Spleen (tissue), 7 donors: ENCODE measurements around the gene ADD1.

Experiments used
- POLR2A ChIP-seq, 3 donors: fragments of 450-650 bp; IDR thresholded peaks; one replicate each; pipeline ENCODE4 v1.5.1; 2017; ENCODE audit warnings: antibody characterized with exemption in 3 of 3, mild to moderate bottlenecking in 1 of 3
- POLR2AphosphoS5 ChIP-seq, 3 donors: sonication (generic); formaldehyde crosslinking; IDR thresholded peaks; one replicate each; pipeline ENCODE4 v1.5.1; 2017; ENCODE audit warnings: antibody characterized with exemption in 3 of 3
- TF ChIP-seq, protein P1 (sequence below), 11 experiments: fragments of 200-600 bp in 7 of 11; fragments of 450-650 bp in 4 of 11; sonication (generic) in 4 of 11; IDR thresholded peaks in 8 of 11; conservative IDR thresholded peaks in 3 of 11; 1 replicate in 7 of 11; 2 replicates in 4 of 11; pipeline versions ENCODE4 v1.4.0 to v1.8.0; 2016 to 2021; ENCODE audit warnings: antibody characterized with exemption in 11 of 11, inconsistent platforms in 4 of 11, mild to moderate bottlenecking in 1 of 11
- donor health status: DM: no; HTN: no; CAD: no; lungs with moderate emphysema.
- donor health status: DM: no; HTN: no; CAD: no.
- donor health status: DM: no; HTN: no; CAD: no.

DNA sequence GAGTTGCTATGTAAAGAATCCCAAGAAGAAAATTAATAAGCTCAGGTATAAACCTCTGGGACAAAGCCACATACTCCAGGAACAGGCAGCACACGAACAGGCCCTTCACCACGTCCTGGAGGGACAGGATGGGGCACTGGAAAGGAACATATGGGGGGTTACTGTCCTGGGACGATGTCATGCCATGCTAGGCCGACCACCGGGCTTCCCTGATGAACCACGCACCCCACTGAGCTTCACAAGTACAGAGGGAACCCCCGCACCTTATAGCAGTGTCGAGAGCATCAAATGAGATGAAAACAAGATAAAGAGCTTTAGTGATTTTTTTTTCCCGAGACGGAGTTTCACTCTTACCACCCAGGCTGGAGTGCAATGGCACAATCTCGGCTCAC is 100.4 kb downstream of the ADD1 start:
- TF ChIP-seq POLR2AphosphoS5 (IDR thresholded peaks at IDR 0.05) (no peak), POLR2A (IDR thresholded peaks at IDR 0.05) (no peak)
- TF ChIP-seq, protein P1, sequence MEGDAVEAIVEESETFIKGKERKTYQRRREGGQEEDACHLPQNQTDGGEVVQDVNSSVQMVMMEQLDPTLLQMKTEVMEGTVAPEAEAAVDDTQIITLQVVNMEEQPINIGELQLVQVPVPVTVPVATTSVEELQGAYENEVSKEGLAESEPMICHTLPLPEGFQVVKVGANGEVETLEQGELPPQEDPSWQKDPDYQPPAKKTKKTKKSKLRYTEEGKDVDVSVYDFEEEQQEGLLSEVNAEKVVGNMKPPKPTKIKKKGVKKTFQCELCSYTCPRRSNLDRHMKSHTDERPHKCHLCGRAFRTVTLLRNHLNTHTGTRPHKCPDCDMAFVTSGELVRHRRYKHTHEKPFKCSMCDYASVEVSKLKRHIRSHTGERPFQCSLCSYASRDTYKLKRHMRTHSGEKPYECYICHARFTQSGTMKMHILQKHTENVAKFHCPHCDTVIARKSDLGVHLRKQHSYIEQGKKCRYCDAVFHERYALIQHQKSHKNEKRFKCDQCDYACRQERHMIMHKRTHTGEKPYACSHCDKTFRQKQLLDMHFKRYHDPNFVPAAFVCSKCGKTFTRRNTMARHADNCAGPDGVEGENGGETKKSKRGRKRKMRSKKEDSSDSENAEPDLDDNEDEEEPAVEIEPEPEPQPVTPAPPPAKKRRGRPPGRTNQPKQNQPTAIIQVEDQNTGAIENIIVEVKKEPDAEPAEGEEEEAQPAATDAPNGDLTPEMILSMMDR (IDR thresholded peaks at IDR 0.05 in 8 of 11, conservative IDR thresholded peaks at IDR 0.05 in 3 of 11), result no peak
